Measurements from ENCODE around the gene SRM. TPM values are rescaled to one million over a fixed set of nuclear protein-coding genes. Genes with fewer than 3 reads are reported as not detected.

SRM gene
- total and polyA plus RNA-seq, 2 of the 13 experiments (the other 11 are each of a cell fraction or from before 2014, with no cell fraction given) = 27.9 to 31.8 TPM

DNA sequence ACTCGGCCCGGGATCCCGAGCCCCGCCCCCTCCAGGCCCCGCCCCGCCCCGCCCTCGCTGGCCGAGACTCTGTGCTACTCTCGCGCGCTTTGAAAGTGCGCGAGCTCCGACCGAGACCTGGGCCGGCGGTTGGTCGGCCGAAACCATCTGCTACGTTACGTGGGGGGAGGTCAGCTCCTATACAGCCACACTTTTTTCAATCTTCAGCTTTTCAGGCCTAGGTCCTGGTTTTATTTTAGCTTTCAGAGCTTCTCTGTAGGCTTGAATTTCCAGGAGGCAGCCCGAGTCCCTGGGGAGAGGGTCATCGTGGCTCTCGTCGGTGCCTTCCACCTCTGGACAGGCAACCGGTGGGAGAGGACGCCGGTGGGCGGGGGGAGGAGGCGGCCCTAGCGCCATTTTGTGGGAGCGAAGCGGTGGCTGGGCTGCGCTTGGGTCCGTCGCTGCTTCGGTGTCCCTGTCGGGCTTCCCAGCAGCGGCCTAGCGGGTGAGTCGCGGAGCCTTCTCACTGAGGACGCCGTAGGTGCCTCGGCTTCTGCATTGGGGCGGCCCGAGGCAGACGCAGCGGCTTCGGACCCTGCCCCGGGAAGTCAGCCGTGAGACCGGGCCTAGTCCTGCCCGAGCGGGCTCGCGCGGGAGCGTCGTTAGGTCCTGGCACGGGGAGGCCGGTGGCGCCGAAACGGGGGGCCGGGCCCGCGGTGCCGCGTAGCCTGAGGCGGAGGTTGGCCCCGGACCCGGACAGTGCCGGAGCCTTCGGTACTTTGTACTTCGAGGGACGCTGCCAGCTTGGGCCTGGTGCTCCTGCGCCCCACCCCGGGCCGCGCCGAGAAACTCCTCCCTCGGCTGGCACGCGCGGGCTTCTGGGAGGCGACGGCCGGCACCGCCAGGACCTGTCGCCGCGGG lies 47.3 kb downstream of the SRM start, which contains the start of gene TARDBP (continued):
- TF ChIP-seq ZNF773 (CRISPR knock-in tag; IDR thresholded peaks at IDR 0.05; ENCODE audit: borderline replicate concordance) (peak; percentile 93; the same call in 1 of the 2 replicates), ZBTB39 (CRISPR knock-in tag; IDR thresholded peaks at IDR 0.05) (peak; percentile 64; the same call in 1 of the 2 replicates), SAP130 (CRISPR knock-in tag; IDR thresholded peaks at IDR 0.05; ENCODE audit: low read depth) (peak; percentile 75), ZSCAN31 (CRISPR knock-in tag; IDR thresholded peaks at IDR 0.05; ENCODE audit: low read depth) (0 out of 2 replicates have a peak, but pooled peaks have one; percentile 46), GATAD1 (CRISPR knock-in tag; IDR thresholded peaks at IDR 0.05) (peak; percentile 84), ZNF317 (CRISPR knock-in tag; IDR thresholded peaks at IDR 0.05) (peak; percentile 69), ZBTB21 (CRISPR knock-in tag; IDR thresholded peaks at IDR 0.05) (no peak), KDM5A (IDR thresholded peaks at IDR 0.05; ENCODE audit: borderline replicate concordance, low read length) (peak; percentile 90), ADNP (CRISPR knock-in tag; IDR thresholded peaks at IDR 0.05) (no peak), PAF1 (CRISPR knock-in tag; IDR thresholded peaks at IDR 0.05) (no peak), TOPORS (CRISPR knock-in tag; IDR thresholded peaks at IDR 0.05) (peak; percentile 72; the same call in 1 of the 2 replicates), NFE2L1 (CRISPR knock-in tag; IDR thresholded peaks at IDR 0.05; ENCODE audit: borderline replicate concordance) (peak; percentile 89), ZFP1 (CRISPR knock-in tag; IDR thresholded peaks at IDR 0.05) (peak; percentile 26; the same call in 1 of the 2 replicates), ZNF740 (CRISPR knock-in tag; IDR thresholded peaks at IDR 0.05) (peak; percentile 84; the same call in 1 of the 2 replicates), ZNF10 (CRISPR knock-in tag; IDR thresholded peaks at IDR 0.05; ENCODE audit: borderline replicate concordance, low read depth) (no peak; the same call in 1 of the 2 replicates), ZC3H4 (CRISPR knock-in tag; IDR thresholded peaks at IDR 0.05; ENCODE audit: borderline replicate concordance) (no peak)
- TF ChIP-seq, protein P1, sequence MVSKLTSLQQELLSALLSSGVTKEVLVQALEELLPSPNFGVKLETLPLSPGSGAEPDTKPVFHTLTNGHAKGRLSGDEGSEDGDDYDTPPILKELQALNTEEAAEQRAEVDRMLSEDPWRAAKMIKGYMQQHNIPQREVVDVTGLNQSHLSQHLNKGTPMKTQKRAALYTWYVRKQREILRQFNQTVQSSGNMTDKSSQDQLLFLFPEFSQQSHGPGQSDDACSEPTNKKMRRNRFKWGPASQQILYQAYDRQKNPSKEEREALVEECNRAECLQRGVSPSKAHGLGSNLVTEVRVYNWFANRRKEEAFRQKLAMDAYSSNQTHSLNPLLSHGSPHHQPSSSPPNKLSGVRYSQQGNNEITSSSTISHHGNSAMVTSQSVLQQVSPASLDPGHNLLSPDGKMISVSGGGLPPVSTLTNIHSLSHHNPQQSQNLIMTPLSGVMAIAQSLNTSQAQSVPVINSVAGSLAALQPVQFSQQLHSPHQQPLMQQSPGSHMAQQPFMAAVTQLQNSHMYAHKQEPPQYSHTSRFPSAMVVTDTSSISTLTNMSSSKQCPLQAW (CRISPR knock-in tag; IDR thresholded peaks at IDR 0.05) = peak; percentile 87
- TF ChIP-seq, protein P2, sequence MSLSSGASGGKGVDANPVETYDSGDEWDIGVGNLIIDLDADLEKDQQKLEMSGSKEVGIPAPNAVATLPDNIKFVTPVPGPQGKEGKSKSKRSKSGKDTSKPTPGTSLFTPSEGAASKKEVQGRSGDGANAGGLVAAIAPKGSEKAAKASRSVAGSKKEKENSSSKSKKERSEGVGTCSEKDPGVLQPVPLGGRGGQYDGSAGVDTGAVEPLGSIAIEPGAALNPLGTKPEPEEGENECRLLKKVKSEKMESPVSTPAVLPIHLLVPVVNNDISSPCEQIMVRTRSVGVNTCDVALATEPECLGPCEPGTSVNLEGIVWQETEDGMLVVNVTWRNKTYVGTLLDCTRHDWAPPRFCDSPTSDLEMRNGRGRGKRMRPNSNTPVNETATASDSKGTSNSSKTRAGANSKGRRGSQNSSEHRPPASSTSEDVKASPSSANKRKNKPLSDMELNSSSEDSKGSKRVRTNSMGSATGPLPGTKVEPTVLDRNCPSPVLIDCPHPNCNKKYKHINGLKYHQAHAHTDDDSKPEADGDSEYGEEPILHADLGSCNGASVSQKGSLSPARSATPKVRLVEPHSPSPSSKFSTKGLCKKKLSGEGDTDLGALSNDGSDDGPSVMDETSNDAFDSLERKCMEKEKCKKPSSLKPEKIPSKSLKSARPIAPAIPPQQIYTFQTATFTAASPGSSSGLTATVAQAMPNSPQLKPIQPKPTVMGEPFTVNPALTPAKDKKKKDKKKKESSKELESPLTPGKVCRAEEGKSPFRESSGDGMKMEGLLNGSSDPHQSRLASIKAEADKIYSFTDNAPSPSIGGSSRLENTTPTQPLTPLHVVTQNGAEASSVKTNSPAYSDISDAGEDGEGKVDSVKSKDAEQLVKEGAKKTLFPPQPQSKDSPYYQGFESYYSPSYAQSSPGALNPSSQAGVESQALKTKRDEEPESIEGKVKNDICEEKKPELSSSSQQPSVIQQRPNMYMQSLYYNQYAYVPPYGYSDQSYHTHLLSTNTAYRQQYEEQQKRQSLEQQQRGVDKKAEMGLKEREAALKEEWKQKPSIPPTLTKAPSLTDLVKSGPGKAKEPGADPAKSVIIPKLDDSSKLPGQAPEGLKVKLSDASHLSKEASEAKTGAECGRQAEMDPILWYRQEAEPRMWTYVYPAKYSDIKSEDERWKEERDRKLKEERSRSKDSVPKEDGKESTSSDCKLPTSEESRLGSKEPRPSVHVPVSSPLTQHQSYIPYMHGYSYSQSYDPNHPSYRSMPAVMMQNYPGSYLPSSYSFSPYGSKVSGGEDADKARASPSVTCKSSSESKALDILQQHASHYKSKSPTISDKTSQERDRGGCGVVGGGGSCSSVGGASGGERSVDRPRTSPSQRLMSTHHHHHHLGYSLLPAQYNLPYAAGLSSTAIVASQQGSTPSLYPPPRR (CRISPR knock-in tag; IDR thresholded peaks at IDR 0.05; ENCODE audit: borderline replicate concordance) = peak; percentile 57; the same call in 1 of the 2 replicates
